GM12878 (cell line): Measurements from ENCODE around the gene FCHSD2. TPM values are rescaled to one million over a fixed set of nuclear protein-coding genes. Genes with fewer than 3 reads are reported as not detected.

ENCODE experiments used
- ATAC-seq: fragments of 200-7000 bp; cut with Tn5 transposase; 3 replicates; pipeline ENCODE4 v1.9.1; 2020; ENCODE audit warnings: mild to moderate bottlenecking, moderate library complexity
- BruUV-seq: library from RNA; stranded (reverse); fragments of 400-500 nt; replicated peaks from 2 replicates; lab custom pipeline; 2021; lab: Mats Ljungman, UMichigan
- CTCF ChIA-PET: fragments of 300-600 bp; sonication (Branson Sonifier 250); formaldehyde crosslinking; extraction: SDS; loops from one replicate; lab custom pipeline; 2021; ENCODE audit warnings: inconsistent platforms; lab: Yijun Ruan, JAX
- POLR2A ChIA-PET: fragments of 350-600 bp; formaldehyde crosslinking; extraction: SDS; loops from one replicate; lab custom pipeline; 2021; ENCODE audit warnings: inconsistent platforms; lab: Charles Lee
- RAD21 ChIA-PET: fragments of 300-600 bp; sonication (Branson Sonifier 250); formaldehyde crosslinking; loops from one replicate; lab custom pipeline; 2023; ENCODE audit warnings: antibody characterized with exemption; ENCODE audit not compliant: unreplicated experiment; lab: Charles Lee
- SMC1A ChIA-PET: fragments of 300-600 bp; sonication (Branson Sonifier 250); formaldehyde crosslinking; loops from one replicate; lab custom pipeline; 2023; ENCODE audit not compliant: unreplicated experiment, uncharacterized antibody; lab: Charles Lee
- DNase-seq: peaks from one replicate; pipeline ENCODE4 v3.0.0-alpha.2; 2011; ENCODE audit warnings: low read depth, low spot score
- FAIRE-seq: peaks from 3 replicates; lab custom pipeline; 2011; peaks lifted over from hg19 to GRCh38; lab: Jason Lieb, UNC
- H2AFZ ChIP-seq: 2 replicates; pipeline ENCODE4 v1.6.0; 2011; ENCODE audit warnings: low read depth, low read length, control low read depth; ENCODE audit not compliant: control insufficient read depth
- H3K27ac ChIP-seq: 2 replicates; pipeline ENCODE4 v1.5.1; 2011; ENCODE audit warnings: control low read depth; ENCODE audit not compliant: control insufficient read depth, insufficient read depth
- H3K27me3 ChIP-seq, 2 experiments: replicated peaks in 1 of 2; 2 replicates each; pipeline versions ENCODE4 v1.6.0 to v1.6.1; 2011; ENCODE audit warnings: low read length in 1 of 2; ENCODE audit not compliant: control insufficient read depth in 2 of 2, insufficient read depth in 2 of 2
- H3K36me3 ChIP-seq, 2 experiments: 2 replicates each; pipeline ENCODE4 v1.5.1; 2011; ENCODE audit warnings: low read length in 1 of 2; ENCODE audit not compliant: control insufficient read depth in 2 of 2, insufficient read depth in 2 of 2
- H3K4me1 ChIP-seq: 2 replicates; pipeline ENCODE4 v1.6.1; 2011; ENCODE audit warnings: mild to moderate bottlenecking, low read length, moderate library complexity, mixed read lengths; ENCODE audit not compliant: control insufficient read depth, insufficient read depth
- H3K4me2 ChIP-seq: 2 replicates; pipeline ENCODE4 v1.6.0; 2011; ENCODE audit warnings: control low read depth; ENCODE audit not compliant: control insufficient read depth, insufficient read depth
- H3K4me3 ChIP-seq: fragments of 200-600 bp; sonication (generic); 2 replicates; pipeline ENCODE4 v1.5.1; 2016
- H3K79me2 ChIP-seq: 2 replicates; pipeline ENCODE4 v1.6.0; 2011; ENCODE audit warnings: low read length; ENCODE audit not compliant: control insufficient read depth, insufficient read depth
- H3K9ac ChIP-seq: 2 replicates; pipeline ENCODE4 v1.8.0; 2011; ENCODE audit warnings: low read length, control low read depth, mixed read lengths; ENCODE audit not compliant: control insufficient read depth, insufficient read depth
- H3K9me3 ChIP-seq: replicated peaks from 3 replicates; pipeline ENCODE4 v1.5.1; 2011; ENCODE audit warnings: mild to moderate bottlenecking, low read length; ENCODE audit not compliant: control insufficient read depth, insufficient read depth
- H4K20me1 ChIP-seq: 2 replicates; pipeline ENCODE4 v1.6.0; 2011; ENCODE audit not compliant: control insufficient read depth, insufficient read depth
- CHD1 ChIP-seq: IDR thresholded peaks from 2 replicates; pipeline ENCODE4 v1.6.1; 2012; ENCODE audit warnings: low read depth, low read length, improper control_type of control experiment
- CHD4 ChIP-seq: fragments of 200-600 bp; sonication (generic); IDR thresholded peaks from 2 replicates; pipeline ENCODE4 v1.6.1; 2016; ENCODE audit warnings: mild to moderate bottlenecking
- FOXK2 ChIP-seq: fragments of 450-650 bp; IDR thresholded peaks from 2 replicates; pipeline ENCODE4 v1.6.1; 2017; ENCODE audit warnings: mild to moderate bottlenecking, moderate library complexity
- GABPA ChIP-seq: IDR thresholded peaks from 2 replicates; pipeline ENCODE4 v1.6.1; 2014; ENCODE audit warnings: antibody characterized with exemption, low read depth, mild to moderate bottlenecking, inconsistent platforms
- HCFC1 ChIP-seq: fragments of 150-350 bp; IDR thresholded peaks from 2 replicates; pipeline ENCODE4 v1.6.1; 2014; ENCODE audit warnings: low read length
- HSF1 ChIP-seq: fragments of 150-350 bp; IDR thresholded peaks from 2 replicates; pipeline ENCODE4 v1.6.1; 2014; ENCODE audit warnings: mild to moderate bottlenecking, low read depth, low read length
- NBN ChIP-seq: fragments of 450-650 bp; IDR thresholded peaks from 2 replicates; pipeline ENCODE4 v1.6.1; 2016
- SMARCA5 ChIP-seq: fragments of 450-650 bp; IDR thresholded peaks from 2 replicates; pipeline ENCODE4 v1.6.1; 2017; ENCODE audit warnings: mild to moderate bottlenecking
- STAT1 ChIP-seq: fragments of 450-650 bp; conservative IDR thresholded peaks from 2 replicates; pipeline ENCODE4 v1.6.1; 2014; ENCODE audit warnings: antibody characterized with exemption, mild to moderate bottlenecking
- YBX1 ChIP-seq: fragments of 450-650 bp; IDR thresholded peaks from 2 replicates; pipeline ENCODE4 v1.6.1; 2016; ENCODE audit warnings: antibody characterized with exemption
- WGBS: methylation state at CpG from one replicate; pipeline ENCODE4 v1.1.6; 2016; ENCODE audit warnings: low lambda C conversion rate; ENCODE audit not compliant: insufficient replicate concordance, insufficient coverage; ENCODE audit errors: missing lambda C conversion rate; 5-methylcytosine and 5-hydroxymethylcytosine counted together
- in situ Hi-C: fragments of 300-500 bp; cut with MboI; formaldehyde crosslinking; loops from 9 replicates; pipeline ENCODE4 v1.14.3; 2018; ENCODE audit warnings: mixed read lengths
- intact Hi-C: fragments of 100-400 bp; cut with micrococcal nuclease; formaldehyde crosslinking; loops from one replicate; pipeline ENCODE4 v1.14.2; 2022; ENCODE audit not compliant: unreplicated experiment
- polyA plus RNA-seq, 11 experiments: library from polyadenylated mRNA; depleted of rRNA in 4 of 11; unstranded in 6 of 11; stranded (reverse) in 5 of 11; fragments of >200 nt; fragmentation: Nextera tagmentation in 4 of 11; fragmentation: Illumina TruSeq in 1 of 11; extraction: Ambion mirVana in 4 of 11; extraction: Trizol in 1 of 11; gene quantifications; 1 replicate in 1 of 11; 2 replicates in 10 of 11; pipeline versions ENCODE4 v1.2.1 to v1.2.3, GENCODE V29; 2011 to 2016; ENCODE audit warnings: inconsistent platforms in 2 of 11, missing spikeins in 2 of 11, low read depth in 1 of 11
- total RNA-seq, 4 experiments: library from RNA; depleted of rRNA in 3 of 4; stranded (reverse); fragments of >200 nt in 3 of 4; fragmentation: Illumina TruSeq in 1 of 4; extraction: Trizol in 1 of 4; gene quantifications; 2 replicates each; pipeline versions ENCODE4 v1.2.1 to v1.2.3, GENCODE V29; 2013 to 2021
- TF ChIP-seq, protein P1 (sequence below): IDR thresholded peaks from 2 replicates; pipeline ENCODE4 v1.6.1; 2011; ENCODE audit warnings: borderline replicate concordance, low read depth, mild to moderate bottlenecking, moderate library complexity, mixed read lengths, low read length; ENCODE audit not compliant: insufficient read depth; ENCODE audit errors: extremely low read length

Gene FCHSD2
- total and polyA plus RNA-seq, 10 of the 15 experiments (the other 5 are each of a cell fraction or from before 2014, with no cell fraction given) = 13.2 to 89.8 (median 47.8) TPM

- no peak for TF ChIP-seq FOXK2
- TF ChIP-seq NBN = no peak
Measured at GRCh38 chr11:72897506-72897905, 244.6 kb downstream of the FCHSD2 start (continued).

GRCh38 chr11:72896431-72896830, 245.7 kb downstream of the FCHSD2 start:
- POLR2A ChIA-PET = no interaction called here
- RAD21 ChIA-PET = no interaction called here
- SMC1A ChIA-PET = no interaction called here
- no peak overlapping the region for H3K4me3 ChIP-seq
- no peak overlapping the region for H2AFZ ChIP-seq
- BruUV-seq = no TSS peak
- ATAC-seq (no peak), FAIRE-seq (no peak), DNase-seq (no peak)
- H3K36me3 ChIP-seq = peaks cover 0 to 25% of the 10 kb centered on the region in 2 experiments
- no peak overlapping the region for H3K9ac ChIP-seq
- intact Hi-C loops = no loop called here
- WGBS = 60% methylated on average over 1 of the region's 1 CpG
- H3K79me2 ChIP-seq = no peaks in the 10 kb centered on the region
- no peaks in the 10 kb centered on the region for H3K9me3 ChIP-seq
- CTCF ChIA-PET = no interaction called here
- in situ Hi-C loops = no loop called here
- H3K4me1 ChIP-seq = no peaks in the 10 kb centered on the region
- H3K27me3 ChIP-seq = no peaks in the 10 kb centered on the region
- no peak overlapping the region for H3K4me2 ChIP-seq
- no peak for TF ChIP-seq CHD4
- TF ChIP-seq NBN = no peak
- TF ChIP-seq HSF1 = no peak
- no peak for TF ChIP-seq SMARCA5
- no peak for TF ChIP-seq STAT1
- TF ChIP-seq, protein P1, sequence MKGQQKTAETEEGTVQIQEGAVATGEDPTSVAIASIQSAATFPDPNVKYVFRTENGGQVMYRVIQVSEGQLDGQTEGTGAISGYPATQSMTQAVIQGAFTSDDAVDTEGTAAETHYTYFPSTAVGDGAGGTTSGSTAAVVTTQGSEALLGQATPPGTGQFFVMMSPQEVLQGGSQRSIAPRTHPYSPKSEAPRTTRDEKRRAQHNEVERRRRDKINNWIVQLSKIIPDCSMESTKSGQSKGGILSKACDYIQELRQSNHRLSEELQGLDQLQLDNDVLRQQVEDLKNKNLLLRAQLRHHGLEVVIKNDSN = no peak
- TF ChIP-seq YBX1 = no peak
- TF ChIP-seq GABPA = no peak
- TF ChIP-seq CHD1 = no peak
- TF ChIP-seq HCFC1 = no peak
- TF ChIP-seq, all 136 proteins: peak for 0
- H3K27ac ChIP-seq = no peak overlapping the region
- no peaks in the 10 kb centered on the region for H4K20me1 ChIP-seq
